Stimulated activated naive CD4-positive, alpha-beta T cell treated with Interleukin-2 at 50 U/mL for 16 hours (primary cell): ENCODE results near the gene SLC2A5.
"Not testable (repeated sequence)": the region's sequence is repeated elsewhere in the genome, so short reads cannot be mapped to it uniquely, and the experiment has no call there.

Experiments
- DNase-seq: peaks from one replicate; lab custom pipeline; 2025; lab: John Stamatoyannopoulos, UW

The SLC2A5 gene, protein sequence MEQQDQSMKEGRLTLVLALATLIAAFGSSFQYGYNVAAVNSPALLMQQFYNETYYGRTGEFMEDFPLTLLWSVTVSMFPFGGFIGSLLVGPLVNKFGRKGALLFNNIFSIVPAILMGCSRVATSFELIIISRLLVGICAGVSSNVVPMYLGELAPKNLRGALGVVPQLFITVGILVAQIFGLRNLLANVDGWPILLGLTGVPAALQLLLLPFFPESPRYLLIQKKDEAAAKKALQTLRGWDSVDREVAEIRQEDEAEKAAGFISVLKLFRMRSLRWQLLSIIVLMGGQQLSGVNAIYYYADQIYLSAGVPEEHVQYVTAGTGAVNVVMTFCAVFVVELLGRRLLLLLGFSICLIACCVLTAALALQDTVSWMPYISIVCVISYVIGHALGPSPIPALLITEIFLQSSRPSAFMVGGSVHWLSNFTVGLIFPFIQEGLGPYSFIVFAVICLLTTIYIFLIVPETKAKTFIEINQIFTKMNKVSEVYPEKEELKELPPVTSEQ

GRCh38 chr1:9069326-9070100 is at the start of gene SLC2A5:
Gene SLC2A5 (minus strand): TSS chr1:9069635. CDS start chr1:9069536, 99 bp downstream.
- no peak for DNase-seq

GRCh38 chr1:9118186-9118585 is 48.8 kb upstream of the SLC2A5 start:
- DNase-seq, result no peak

- DNase-seq, result no peak
Measured at GRCh38 chr1:9115351-9116205, 46.1 kb upstream of the SLC2A5 start.

DNA sequence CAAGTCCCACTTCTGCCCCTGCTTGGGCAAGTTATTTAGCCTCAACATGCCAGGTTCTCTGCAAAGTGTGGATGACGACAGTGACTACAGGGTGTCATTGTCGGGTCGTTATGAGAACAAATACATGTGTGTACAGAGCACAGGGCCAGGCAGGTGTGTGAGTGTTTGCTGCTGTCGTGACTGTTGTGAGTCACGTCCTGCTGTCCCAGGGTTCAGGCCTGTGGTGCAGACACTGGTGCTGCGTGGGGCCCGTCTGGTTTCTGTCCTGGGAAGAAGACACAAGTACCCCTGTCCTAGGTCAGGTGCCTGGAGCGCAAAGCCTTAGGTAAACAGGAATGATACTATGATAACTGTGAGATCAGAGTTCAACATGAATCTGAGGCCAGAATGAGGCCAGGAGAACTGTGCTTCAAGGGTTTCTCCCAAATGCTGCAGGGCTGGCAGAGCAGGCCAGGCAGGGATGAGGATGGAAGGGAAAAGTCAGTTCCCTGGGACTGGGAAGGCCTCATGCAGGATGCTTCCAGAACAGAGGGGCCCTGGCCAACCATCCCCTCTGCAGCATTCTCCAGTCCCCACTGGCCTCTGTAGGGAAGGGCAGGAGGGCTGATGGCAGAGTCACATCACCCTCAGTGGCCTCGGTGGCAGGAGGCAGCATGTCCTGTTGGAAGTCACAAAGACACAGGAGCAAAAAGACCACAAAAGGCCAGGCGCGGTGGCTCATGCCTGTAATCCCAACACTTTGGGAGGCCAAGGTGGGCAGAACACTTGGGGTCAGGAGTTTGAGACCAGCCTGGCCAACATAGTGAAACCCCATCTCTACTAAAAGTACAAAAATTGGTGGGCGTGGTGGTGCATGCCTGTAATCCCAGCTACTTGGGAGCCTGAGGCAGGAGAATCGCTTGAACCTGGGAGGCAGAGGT is 43.8 kb upstream of the SLC2A5 start:
- DNase-seq, result no peak

GRCh38 chr1:9111957-9112356 is 42.5 kb upstream of the SLC2A5 start:
- DNase-seq, result no peak

- DNase-seq, result no peak
Measured at GRCh38 chr1:9111357-9111691, 41.9 kb upstream of the SLC2A5 start.

DNA sequence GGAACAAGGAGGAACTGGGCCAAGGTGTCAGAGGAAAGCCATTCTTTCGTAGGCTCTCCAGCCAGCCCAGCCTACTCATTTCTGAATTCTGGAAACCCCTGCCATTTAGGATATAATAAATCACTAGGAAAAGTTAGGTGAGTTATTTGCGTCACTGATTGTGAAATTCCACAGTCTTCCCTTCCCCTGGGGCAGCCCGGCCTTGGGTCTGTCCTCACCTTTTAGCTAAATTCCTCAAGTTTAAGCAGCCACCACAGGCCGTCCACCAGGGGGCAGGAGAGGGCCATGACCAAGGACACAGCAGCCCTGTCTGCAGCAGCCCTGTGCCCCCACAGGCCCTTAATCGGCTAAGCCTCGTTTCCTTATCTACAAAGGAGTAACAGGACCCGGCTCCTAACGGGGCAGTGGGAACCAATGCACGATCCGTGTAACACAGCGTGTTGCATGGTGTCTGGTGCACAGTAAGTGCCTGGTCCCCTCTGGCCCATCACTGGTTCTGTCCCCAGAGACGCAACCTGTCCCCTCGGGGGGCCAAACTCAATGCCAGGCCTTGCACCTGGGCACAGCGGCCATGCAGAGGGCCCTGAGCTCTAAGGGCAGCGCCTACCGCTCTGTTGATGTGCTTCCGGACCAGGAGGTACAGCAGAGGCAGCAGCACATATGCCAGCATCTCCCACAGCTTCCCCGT is 41.4 kb upstream of the SLC2A5 start:
- DNase-seq, result peak; percentile 76

DNA sequence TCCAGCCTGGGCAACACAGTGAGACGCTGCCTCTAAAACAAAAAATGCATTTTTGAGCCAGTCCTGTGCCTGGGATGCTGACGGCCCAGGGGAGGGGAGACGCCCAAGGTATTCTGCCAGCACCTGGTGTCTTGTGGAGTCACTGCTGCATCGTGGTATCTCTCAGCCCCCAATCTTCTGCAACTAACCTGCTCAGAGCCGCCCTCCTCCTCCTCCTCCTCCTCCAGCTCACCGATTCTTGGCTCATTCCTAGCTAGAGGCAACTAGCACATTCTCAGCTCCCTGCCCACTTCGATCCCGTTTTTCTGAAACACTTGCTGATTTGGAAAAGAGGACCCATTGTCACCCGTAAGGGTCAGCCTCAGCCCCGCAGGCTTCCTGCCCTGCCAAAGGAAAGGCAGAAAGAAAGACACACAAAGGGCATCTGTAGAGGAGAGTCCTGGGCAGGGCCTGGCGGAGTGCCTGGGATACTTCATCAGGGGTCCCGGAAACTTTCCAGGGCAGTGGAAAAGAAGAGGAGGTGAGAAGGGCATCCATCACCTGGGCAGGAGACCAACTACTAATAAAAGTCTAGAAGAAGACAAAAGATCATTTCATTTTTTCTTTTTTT is 38.7 kb upstream of the SLC2A5 start:
- DNase-seq, result no peak

- no peak for DNase-seq
Measured at GRCh38 chr1:9107136-9107535, 37.7 kb upstream of the SLC2A5 start.

- DNase-seq, result no peak
Measured at GRCh38 chr1:9106286-9106685, 36.9 kb upstream of the SLC2A5 start.

DNA sequence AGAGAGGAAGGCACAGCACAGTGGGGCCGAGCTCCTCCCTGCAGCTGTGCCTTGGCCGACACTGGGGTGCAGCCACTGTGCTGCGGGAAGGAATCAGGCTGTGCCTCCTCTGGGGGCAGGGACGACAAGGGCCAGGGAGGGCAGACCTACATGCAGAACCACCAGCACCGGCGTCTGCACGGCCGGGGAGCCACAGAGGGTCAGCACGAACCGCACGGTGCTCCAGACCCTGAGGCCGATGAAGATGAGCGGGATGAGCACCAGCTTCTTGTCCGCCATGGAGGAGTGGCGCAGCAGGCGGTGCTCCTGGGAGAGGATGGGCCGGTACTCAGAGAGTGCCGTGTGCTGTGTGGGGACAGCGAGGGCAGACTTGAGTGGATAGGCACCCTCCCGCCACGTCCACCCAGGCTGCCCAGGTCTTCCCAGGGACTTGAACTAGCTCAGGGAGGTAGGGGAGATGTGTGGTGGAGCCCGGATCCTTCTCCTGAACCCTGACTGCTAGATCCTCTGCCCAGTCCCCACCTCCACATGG is 36.0 kb upstream of the SLC2A5 start:
- DNase-seq, result no peak

DNA sequence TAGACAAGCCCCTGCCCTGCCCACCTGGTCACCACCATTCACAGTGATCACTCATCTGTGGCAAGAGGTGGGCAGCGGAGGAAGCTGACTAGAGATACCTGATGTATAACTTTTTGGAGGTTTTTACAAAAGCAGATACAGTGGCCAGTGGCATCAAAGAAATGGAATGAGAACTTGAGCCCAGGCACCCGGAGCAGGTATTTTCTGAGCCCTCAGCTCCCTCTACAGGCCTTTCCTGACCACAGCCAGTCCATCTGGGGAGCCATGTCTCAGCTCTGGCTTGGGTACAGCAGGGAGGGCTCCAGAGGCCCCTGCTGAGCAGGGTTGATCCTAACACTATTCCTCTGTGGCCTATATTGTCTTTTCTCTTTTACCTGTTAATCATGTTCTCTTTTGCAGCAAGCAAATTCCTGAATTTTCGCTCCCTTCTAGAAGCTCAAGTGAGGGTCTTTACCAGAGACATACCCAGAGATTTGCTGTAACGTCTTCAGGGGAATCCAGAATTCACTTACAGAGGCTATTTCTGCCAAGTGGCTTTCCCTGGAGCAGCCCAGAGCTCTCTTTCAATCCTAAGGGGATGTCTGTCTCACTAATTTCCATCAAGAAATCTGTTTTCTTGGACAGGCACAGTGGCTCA is 32.2 kb upstream of the SLC2A5 start:
- DNase-seq, result no peak

DNA sequence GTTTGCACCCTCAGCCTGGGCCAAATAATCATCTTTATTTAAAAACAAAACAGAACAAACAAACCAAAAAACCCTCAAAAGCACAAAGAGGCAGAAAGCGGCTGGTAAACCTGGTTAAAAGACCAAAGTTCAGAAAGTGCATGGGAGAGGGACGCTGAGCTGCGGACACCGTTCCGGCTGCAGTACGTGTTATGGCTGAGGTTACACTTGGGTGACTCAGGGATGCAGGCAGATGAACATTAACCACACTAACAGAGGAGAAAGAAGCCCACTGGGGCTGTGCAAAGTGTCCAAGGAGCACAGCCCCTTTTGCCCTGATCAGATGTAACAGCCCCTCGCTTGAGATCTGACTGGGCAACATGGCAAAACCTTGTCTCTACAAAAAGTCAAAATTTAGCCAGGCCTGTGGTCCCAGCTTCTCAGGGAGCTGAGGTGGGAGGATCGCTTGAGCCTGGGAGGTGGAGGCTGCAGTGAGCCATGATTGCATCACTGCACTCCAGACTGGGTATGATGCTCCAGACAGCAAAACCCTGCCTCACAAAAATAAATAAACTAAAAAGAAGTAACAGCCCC is 31.1 kb upstream of the SLC2A5 start:
- no peak for DNase-seq

DNA sequence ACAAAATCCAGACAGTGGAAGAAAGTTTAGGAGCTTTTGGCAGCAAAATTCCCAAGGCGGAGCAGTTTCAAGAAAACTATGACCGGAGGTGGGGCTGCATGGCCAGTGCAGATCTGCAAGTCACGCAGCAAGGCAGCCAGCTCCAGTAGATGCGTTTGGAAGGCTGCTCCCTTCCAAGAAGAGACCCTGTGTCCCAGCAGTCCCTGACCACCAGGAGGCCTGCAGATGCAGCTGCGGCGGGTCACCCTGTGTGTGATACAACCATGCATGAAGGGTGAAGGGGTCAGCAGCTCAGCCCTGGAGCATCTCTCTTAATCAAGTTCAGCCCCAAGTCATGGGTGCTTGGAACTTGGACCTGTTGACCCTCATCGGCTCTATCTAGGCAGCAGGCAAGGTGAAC is 30.1 kb upstream of the SLC2A5 start:
- DNase-seq, result no peak

- DNase-seq, result no peak
Measured at GRCh38 chr1:9097947-9098705, 28.7 kb upstream of the SLC2A5 start.

GRCh38 chr1:9095818-9096217 is 26.4 kb upstream of the SLC2A5 start:
- no peak for DNase-seq

GRCh38 chr1:9093996-9094595 is 24.7 kb upstream of the SLC2A5 start:
- not testable (repeated sequence) for DNase-seq

GRCh38 chr1:9093581-9093980 is 24.1 kb upstream of the SLC2A5 start:
- no peak for DNase-seq
